Panc1 (cell line): ENCODE results near the gene TMEM218. TPM values are rescaled to one million over a fixed set of nuclear protein-coding genes. Genes with fewer than 3 reads are reported as not detected.

Experiments used
- ATAC-seq: fragments of 200-7000 bp; cut with Tn5 transposase; 2 replicates; pipeline ENCODE4 v1.9.1; 2020; ENCODE audit warnings: mild to moderate bottlenecking, moderate library complexity
- BruUV-seq: library from RNA; stranded (reverse); fragments of 400-500 nt; replicated peaks from 2 replicates; lab custom pipeline; 2021; lab: Mats Ljungman, UMichigan
- CTCF ChIA-PET: fragments of 300-600 bp; sonication (Branson Sonifier 250); formaldehyde crosslinking; loops from one replicate; lab custom pipeline; 2022; ENCODE audit warnings: antibody characterized with exemption; lab: Charles Lee
- POLR2A ChIA-PET: fragments of 300-600 bp; sonication (Branson Sonifier 250); formaldehyde crosslinking; loops from one replicate; lab custom pipeline; 2022; ENCODE audit warnings: antibody characterized with exemption; lab: Charles Lee
- DNase-seq: peaks from one replicate; pipeline ENCODE4 v3.0.0-alpha.2; 2010; ENCODE audit warnings: low read depth, low spot score
- H3K27ac ChIP-seq: 2 replicates; pipeline ENCODE4 v1.5.1; 2011; ENCODE audit warnings: mild to moderate bottlenecking, low read length, inconsistent platforms
- H3K27me3 ChIP-seq: fragments of 200-500 bp; sonication (Bioruptor generic); 2 replicates; pipeline ENCODE4 v1.6.0; 2014; ENCODE audit warnings: low read length, inconsistent platforms; ENCODE audit not compliant: control insufficient read depth, insufficient read depth
- H3K36me3 ChIP-seq: fragments of 200-500 bp; sonication (Bioruptor generic); 2 replicates; pipeline ENCODE4 v1.5.1; 2014; ENCODE audit warnings: inconsistent platforms, mild to moderate bottlenecking, low read length, moderate library complexity; ENCODE audit not compliant: control insufficient read depth, insufficient read depth
- H3K4me1 ChIP-seq: 2 replicates; pipeline ENCODE4 v1.5.1; 2011; ENCODE audit warnings: inconsistent platforms, mild to moderate bottlenecking, low read length, moderate library complexity; ENCODE audit not compliant: control insufficient read depth, insufficient read depth
- H3K4me3 ChIP-seq, 2 experiments: 2 replicates each; pipeline ENCODE4 v1.5.1; 2011 to 2012; ENCODE audit warnings: low read depth in 2 of 2, low read length in 2 of 2, mild to moderate bottlenecking in 2 of 2, inconsistent platforms in 1 of 2, moderate library complexity in 1 of 2
- H3K9me3 ChIP-seq: fragments of 200-500 bp; sonication (Bioruptor generic); 2 replicates; pipeline ENCODE4 v1.5.1; 2014; ENCODE audit warnings: low read depth, mild to moderate bottlenecking, inconsistent platforms, low read length, moderate library complexity; ENCODE audit not compliant: control insufficient read depth, insufficient read depth
- POLR2AphosphoS5 ChIP-seq: IDR thresholded peaks from 2 replicates; pipeline ENCODE4 v1.6.1; 2012; ENCODE audit warnings: mild to moderate bottlenecking, low read depth, low read length, moderate library complexity
- SIN3A ChIP-seq: IDR thresholded peaks from 2 replicates; pipeline ENCODE4 v1.6.1; 2012; ENCODE audit warnings: low read depth, mild to moderate bottlenecking, low read length, moderate library complexity, borderline replicate concordance; ENCODE audit not compliant: insufficient read depth
- TCF7L2 ChIP-seq: IDR thresholded peaks from 2 replicates; pipeline ENCODE4 v1.6.1; 2011; ENCODE audit warnings: mild to moderate bottlenecking, low read depth, low read length, inconsistent platforms
- in situ Hi-C: cut with HindIII; loops from 2 replicates; pipeline ENCODE4 v1.10.0; 2016; ENCODE audit warnings: low sequenced_read_pairs, low pct_unique_long_range_greater_than_20kb
- intact Hi-C: fragments of 100-400 bp; cut with micrococcal nuclease; formaldehyde crosslinking; loops from one replicate; pipeline ENCODE4 v1.10.0; 2022; ENCODE audit not compliant: unreplicated experiment
- total RNA-seq: library from RNA; stranded (reverse); gene quantifications from one replicate; pipeline ENCODE4 v1.2.1, GENCODE V29; 2021; ENCODE audit not compliant: unreplicated experiment
- TF ChIP-seq, protein P1 (sequence below), 2 experiments: IDR thresholded peaks; 2 replicates each; pipeline ENCODE4 v1.6.1; 2011 to 2012; ENCODE audit warnings: low read depth in 2 of 2, control low read depth in 1 of 2, low read length in 1 of 2, mild to moderate bottlenecking in 1 of 2, moderate library complexity in 1 of 2; ENCODE audit not compliant: insufficient read depth in 1 of 2
- TF ChIP-seq, protein P2 (sequence below): fragments of 450-650 bp; IDR thresholded peaks from 2 replicates; pipeline ENCODE4 v1.5.1; 2017; ENCODE audit warnings: mild to moderate bottlenecking

Gene TMEM218
- total RNA-seq, 1 experiment from 2014 or later = 26.8 TPM

DNA sequence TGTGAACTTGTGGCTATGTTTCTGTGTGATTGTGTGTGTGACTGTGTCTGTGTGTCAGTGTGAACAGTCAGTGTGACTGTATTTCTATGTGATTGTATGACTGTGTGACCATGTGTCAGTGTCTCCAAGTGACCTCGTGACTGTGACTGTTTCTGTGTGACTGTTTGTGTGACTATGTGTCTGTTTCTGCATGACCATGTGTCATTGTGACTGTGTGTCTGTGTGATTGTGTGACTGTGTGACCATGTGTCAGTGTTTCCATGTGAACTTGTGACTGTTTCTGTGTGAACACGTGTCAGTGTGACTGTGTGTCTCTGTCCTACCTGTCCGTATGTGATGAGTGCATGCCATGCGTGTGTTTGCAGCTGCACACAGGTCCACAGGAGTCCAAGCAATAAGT is 44.3 kb upstream of the TMEM218 start:
- DNase-seq (no peak), ATAC-seq (no peak)
- in situ Hi-C loops = no loop called here
- TF ChIP-seq, protein P1, sequence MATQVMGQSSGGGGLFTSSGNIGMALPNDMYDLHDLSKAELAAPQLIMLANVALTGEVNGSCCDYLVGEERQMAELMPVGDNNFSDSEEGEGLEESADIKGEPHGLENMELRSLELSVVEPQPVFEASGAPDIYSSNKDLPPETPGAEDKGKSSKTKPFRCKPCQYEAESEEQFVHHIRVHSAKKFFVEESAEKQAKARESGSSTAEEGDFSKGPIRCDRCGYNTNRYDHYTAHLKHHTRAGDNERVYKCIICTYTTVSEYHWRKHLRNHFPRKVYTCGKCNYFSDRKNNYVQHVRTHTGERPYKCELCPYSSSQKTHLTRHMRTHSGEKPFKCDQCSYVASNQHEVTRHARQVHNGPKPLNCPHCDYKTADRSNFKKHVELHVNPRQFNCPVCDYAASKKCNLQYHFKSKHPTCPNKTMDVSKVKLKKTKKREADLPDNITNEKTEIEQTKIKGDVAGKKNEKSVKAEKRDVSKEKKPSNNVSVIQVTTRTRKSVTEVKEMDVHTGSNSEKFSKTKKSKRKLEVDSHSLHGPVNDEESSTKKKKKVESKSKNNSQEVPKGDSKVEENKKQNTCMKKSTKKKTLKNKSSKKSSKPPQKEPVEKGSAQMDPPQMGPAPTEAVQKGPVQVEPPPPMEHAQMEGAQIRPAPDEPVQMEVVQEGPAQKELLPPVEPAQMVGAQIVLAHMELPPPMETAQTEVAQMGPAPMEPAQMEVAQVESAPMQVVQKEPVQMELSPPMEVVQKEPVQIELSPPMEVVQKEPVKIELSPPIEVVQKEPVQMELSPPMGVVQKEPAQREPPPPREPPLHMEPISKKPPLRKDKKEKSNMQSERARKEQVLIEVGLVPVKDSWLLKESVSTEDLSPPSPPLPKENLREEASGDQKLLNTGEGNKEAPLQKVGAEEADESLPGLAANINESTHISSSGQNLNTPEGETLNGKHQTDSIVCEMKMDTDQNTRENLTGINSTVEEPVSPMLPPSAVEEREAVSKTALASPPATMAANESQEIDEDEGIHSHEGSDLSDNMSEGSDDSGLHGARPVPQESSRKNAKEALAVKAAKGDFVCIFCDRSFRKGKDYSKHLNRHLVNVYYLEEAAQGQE (IDR thresholded peaks at IDR 0.05; ENCODE audit: insufficient read depth in 1 of 2, low read depth in 2 of 2, low read length in 1 of 2) = no peak
- TF ChIP-seq SIN3A = no peak
- no peak for TF ChIP-seq TCF7L2
- no peak for TF ChIP-seq POLR2AphosphoS5
- TF ChIP-seq, protein P2, sequence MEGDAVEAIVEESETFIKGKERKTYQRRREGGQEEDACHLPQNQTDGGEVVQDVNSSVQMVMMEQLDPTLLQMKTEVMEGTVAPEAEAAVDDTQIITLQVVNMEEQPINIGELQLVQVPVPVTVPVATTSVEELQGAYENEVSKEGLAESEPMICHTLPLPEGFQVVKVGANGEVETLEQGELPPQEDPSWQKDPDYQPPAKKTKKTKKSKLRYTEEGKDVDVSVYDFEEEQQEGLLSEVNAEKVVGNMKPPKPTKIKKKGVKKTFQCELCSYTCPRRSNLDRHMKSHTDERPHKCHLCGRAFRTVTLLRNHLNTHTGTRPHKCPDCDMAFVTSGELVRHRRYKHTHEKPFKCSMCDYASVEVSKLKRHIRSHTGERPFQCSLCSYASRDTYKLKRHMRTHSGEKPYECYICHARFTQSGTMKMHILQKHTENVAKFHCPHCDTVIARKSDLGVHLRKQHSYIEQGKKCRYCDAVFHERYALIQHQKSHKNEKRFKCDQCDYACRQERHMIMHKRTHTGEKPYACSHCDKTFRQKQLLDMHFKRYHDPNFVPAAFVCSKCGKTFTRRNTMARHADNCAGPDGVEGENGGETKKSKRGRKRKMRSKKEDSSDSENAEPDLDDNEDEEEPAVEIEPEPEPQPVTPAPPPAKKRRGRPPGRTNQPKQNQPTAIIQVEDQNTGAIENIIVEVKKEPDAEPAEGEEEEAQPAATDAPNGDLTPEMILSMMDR = no peak
- ChIA-PET CTCF (no interaction called here), POLR2A (no interaction called here)
- BruUV-seq = no TSS peak
- Histone ChIP-seq H3K36me3 (no peaks in the 10 kb centered on the region), H3K4me3 (no peak overlapping the region), H3K4me1 (no peaks in the 10 kb centered on the region), H3K27me3 (peaks cover 20% of the 10 kb centered on the region), H3K9me3 (no peaks in the 10 kb centered on the region), H3K27ac (no peak overlapping the region)
- intact Hi-C loops = no loop called here

DNA sequence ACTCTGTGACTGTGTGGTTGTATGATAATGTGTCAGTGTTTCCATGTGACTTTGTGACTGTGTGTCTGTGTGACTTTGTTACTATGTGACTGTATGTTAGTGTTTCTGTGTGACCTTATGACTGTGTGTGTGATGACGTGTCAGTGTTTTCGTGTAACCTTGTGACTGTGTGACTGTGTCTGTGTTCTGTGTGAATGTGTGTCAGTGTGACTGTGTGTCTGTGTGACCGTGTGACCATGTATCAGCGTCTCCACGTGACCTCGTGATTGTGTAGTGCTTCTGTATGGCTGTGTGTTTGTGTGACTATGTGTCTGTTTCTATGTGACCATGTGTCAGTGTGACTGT is 43.6 kb upstream of the TMEM218 start:
- H3K27ac ChIP-seq = no peak overlapping the region
- DNase-seq = no peak
- intact Hi-C loops = no loop called here
- no TSS peak for BruUV-seq
- H3K4me1 ChIP-seq = no peaks in the 10 kb centered on the region
- no peak for ATAC-seq
- no peak overlapping the region for H3K4me3 ChIP-seq
- TF ChIP-seq SIN3A (no peak), POLR2AphosphoS5 (no peak), TCF7L2 (no peak)
- TF ChIP-seq, protein P1 (IDR thresholded peaks at IDR 0.05; ENCODE audit: insufficient read depth in 1 of 2, low read depth in 2 of 2, low read length in 1 of 2) = no peak
- TF ChIP-seq, protein P2 = no peak
- in situ Hi-C loops = no loop called here
- CTCF ChIA-PET = no interaction called here
- no peaks in the 10 kb centered on the region for H3K36me3 ChIP-seq
- H3K27me3 ChIP-seq = peaks cover 20% of the 10 kb centered on the region
- POLR2A ChIA-PET = no interaction called here
- H3K9me3 ChIP-seq = no peaks in the 10 kb centered on the region
